NCI-H1092 treated with DMSO at 0.1 percent for 48 hours (cell line): ENCODE measurements around the gene MRGPRE.

Experiments
- DNase-seq: peaks from one replicate; lab custom pipeline; 2025; lab: John Stamatoyannopoulos, UW

Gene MRGPRE

GRCh38 chr11:3196161-3197043 lies 35.8 kb downstream of the MRGPRE start:
- no peak for DNase-seq

GRCh38 chr11:3195251-3196160 lies 36.7 kb downstream of the MRGPRE start:
- DNase-seq = no peak

DNA sequence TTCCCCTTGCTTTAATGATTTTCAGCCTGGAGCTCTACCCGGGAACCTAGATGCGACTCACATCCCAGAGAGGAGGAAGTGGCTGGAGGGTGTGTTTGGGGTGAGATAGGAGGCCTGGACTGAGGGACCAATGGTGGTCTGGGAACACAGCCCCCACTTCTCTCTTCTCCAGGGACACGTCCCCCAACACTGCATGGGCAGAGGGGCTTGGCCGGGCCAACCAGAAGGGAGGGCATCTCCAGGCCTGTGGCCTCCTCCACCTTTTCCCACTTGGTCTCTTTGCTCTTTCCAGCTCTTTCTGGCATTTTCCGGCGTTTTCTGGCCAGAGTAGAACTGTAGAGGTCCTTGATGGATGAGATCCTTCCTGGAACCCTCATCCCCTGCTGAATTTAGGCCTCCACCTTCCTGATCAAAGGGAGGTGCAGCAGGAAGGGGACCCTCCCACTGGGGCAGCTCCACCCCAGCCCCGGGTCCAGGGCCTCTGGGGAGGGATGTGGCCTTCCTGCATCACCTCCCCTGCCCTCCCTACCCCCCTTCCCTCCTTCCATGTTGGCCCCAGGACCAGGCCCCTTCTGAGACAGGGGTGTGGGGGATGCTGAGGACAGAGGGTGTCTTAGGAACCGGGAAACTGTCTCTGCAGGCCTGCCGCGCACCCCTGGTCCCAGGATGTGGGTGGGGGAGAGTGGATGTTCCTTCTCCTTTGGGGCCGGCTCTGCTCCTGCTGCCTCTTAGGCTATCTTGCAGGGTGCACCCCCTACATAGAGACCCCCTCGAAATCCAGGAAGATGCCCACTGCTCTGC lies 38.0 kb downstream of the MRGPRE start:
- no peak for DNase-seq

DNA sequence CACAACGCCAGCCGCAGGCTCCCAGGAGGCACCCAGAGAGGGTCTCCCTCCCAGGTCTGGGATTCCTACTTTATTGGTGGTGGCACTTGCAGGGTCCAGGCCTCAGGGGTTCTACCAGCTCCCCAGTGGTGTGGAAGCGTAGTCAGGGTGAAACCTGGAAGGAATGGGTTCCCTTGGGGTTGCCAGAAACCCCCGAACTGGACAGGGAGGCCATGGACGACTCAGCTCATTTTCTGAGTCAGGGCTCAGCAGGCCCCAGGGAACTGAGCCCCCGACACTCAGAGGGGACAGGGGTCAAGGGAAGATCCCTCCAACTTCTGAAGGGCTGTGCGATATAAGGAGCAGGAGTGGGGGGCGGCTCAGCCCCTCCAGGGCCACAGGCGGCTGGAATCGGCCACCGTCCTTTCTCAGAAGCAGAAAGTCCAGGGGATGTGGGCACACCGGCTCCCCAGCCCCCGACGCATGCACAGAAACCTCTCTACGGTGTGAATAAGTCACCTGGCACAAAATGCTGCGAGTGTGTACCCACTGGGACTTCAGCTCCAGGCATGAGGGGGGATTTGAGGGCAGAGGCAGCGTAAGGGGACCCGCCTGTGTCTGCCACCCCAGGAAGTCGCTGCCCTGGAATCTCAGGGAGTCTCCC lies 38.7 kb downstream of the MRGPRE start:
- no peak for DNase-seq

GRCh38 chr11:3192511-3193372 lies 39.5 kb downstream of the MRGPRE start:
- no peak for DNase-seq

DNA sequence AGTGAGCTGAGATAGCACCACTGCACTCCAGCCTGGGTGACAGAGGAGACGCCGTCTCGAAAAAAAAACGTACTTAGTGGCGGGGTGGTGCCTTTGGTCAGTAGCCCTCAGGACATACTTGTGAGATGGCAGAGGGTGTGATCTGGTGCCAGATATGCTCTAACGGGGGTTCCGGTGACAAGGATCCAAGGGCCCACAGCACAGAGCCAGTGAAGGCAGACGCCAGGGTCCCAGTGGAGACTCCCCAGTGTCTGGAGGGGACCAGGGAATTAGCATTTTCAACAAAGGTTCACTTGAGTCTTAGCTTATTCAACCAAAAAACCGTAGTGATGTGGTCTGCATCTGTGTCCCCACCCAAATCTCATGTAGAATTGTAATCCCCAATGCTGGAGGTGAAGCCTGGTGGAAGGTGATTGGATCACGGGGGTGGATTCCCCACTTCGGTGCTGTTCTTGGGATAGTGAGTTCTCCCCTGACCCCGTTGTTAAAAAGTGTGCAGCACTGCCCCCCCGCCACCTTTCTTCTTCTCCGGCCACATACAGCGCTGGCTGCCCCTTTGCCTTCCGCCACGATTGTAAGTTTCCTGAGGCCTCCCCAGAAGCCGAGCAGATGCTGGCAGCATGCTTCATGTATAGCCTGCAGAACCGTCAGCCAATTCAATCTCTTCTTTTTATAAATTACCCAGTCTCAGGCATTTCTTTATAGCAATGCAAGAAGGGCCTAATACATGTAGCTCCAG lies 40.5 kb downstream of the MRGPRE start:
- DNase-seq = no peak

DNA sequence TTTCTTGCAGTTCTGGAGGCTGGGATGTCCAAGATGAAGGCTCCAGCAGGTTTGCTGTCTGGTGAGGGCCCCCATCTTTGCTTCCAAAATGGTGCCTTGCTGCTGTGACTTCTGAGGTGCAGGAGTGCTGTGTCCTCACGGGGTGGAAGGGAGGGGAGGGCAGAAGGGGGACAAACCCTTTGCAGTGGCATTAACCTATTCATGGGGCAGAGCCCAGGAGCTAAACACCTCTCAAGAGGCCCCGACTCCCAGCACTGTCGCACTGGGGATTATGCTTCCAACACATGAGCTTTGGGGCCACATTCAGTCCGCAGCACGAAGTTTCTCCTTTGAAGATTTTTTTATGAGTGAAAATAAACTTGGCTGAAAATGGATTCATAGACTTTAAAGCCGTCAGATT lies 41.6 kb downstream of the MRGPRE start:
- DNase-seq = no peak

DNA sequence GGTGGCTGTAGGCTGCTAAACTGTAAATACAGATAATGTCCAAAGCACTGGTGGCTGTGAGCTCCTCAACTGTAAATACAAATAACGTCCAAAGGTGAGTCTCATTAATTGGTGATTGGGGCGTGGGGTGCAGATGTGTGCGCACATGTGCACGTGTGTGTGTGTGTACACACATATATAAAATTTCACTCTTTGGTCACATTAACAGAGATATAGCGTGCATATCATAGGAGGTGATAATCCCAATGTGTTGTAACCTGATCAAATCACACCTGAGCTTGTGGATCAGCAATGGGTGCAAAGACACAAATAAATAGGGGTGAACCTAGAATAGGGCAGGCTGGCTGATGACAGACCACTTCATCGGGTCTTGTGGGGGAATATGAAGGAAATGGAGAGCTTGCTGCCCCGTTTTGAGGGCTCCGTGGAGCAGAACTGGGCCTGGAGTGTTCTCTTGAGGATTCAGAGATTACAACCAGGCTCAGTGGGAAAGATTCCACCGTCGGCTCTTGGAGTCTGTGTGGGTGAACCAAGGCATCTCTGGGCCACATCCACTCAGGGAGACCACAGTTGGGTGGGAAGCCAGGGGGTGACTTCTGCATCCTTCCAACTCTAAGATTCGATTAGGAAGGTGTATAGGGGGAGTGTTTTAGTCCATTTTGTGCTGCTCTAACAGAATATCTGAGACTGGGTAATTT lies 42.2 kb downstream of the MRGPRE start:
- DNase-seq = no peak

DNA sequence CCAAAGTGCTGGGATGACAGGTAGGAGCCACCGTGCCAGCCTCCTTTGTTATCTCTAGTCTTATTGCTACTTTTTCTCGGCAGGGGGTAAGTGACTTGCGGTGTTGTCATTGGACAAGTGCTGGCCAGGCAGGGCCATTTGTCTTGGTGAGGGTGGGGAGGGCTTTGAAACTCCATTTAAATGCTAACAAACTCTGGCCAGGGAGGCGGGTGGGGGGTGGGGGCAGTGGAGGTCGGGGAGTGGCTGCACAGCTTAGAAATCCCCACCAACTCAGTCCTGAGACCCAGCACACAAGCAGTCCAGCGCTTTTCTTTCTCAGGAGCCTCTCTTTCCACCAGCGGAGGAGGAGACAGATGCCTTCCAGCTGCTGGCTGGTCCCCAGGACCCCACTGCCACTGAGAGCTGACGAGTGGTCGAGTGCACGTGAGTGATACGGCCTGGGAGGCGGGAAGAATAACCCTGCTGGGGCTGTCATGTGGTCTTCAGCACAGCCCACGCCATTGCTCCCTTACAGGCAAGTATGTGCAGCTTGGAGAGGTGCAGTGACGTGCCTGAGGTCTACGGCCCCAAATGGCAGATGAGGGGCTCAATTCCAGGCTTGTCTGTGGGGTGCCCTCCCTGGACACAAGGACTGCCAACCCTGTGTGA lies 42.9 kb downstream of the MRGPRE start:
- no peak for DNase-seq

DNA sequence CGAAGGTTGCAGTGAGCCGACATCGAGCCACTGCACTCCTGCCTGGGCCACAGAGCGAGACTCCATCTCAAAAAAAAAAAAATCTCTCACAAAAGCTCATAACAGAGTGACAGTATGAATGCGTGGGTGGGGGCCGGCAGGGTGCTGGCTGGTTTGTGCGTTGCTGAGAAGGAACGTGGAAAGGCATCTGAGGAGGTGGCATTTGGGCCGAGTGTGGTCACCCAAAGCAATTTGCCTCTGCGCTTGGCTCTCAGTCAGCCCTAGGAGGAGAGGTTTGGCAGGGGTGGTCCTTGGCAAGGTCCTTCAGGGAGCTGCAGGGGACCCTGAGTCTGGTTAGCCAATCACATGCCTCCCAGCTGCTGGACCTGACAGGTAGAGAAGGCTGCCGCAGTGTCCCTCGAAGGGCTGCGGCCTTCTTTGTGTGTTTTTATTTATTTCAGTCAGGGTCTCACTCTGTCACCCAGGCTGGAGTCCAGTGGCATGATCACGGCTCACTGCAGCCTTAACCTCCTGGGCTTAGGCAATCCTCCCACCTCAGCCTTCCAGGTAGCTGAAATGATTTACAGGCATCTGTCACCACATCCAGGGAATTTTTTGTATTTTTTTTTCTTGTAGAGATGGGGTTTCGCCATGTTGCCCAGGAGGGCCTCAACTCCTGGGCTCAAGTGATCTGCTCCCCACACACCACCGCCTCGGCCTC lies 43.6 kb downstream of the MRGPRE start:
- DNase-seq = no peak

DNA sequence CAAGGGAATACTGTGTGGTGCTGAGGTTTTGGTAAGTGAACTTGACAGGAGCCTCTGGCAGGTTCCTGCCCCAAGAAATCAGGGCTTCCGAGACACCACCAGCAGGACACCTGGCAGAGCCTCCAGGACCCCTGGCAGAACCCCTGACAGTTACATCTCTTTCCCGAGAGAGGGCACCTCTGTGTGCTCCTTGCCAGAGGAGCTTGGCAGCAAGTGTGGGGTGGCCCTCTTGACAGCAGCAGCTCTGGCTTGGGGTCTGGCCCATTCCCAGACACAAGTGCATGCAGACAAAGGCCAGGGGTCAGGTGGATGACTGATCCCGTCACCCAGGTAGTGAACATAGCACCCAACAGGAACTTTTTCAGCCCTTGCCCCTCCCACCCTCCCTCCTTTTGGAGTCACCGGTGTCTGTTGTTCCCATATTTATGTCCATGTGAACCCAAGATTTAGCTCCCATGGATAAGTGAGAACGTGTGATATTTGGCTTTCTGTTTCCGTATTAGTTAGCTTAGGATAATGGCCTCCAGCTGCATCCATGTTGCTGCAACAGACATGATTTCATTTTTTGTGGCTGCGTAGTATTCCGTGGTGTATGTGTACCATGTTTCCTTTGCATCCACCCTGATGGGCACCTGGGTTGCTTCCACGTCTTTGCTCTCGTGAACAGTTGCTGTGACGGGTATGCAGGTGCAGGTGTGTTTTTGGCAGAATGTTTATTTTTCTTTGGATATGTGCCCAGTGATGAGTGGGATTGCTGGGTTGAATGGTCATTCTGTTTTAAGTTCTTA lies 45.9 kb downstream of the MRGPRE start:
- DNase-seq = no peak

GRCh38 chr11:3184732-3185347 lies 47.4 kb downstream of the MRGPRE start:
- DNase-seq = no peak

GRCh38 chr11:3183523-3183922 lies 48.7 kb downstream of the MRGPRE start:
- DNase-seq = no peak

- DNase-seq = no peak
Measured at GRCh38 chr11:3182462-3182852, 49.8 kb downstream of the MRGPRE start.

- DNase-seq = no peak
Measured at GRCh38 chr11:3181725-3182461, 50.3 kb downstream of the MRGPRE start.

- no peak for DNase-seq
Measured at GRCh38 chr11:3180869-3181268, 51.3 kb downstream of the MRGPRE start.
